Keratinocyte (primary cell): Measurements from ENCODE around the gene ARHGEF38. TPM values are rescaled to one million over a fixed set of nuclear protein-coding genes. Genes with fewer than 3 reads are reported as not detected.

Experiments used
- DNase-seq: peaks from one replicate; pipeline ENCODE4 v3.0.0-alpha.2; 2011; ENCODE audit warnings: low read depth, missing footprints, low spot score
- FAIRE-seq: peaks from 2 replicates; lab custom pipeline; 2011; peaks lifted over from hg19 to GRCh38; lab: Jason Lieb, UNC
- H2AFZ ChIP-seq: 2 replicates; pipeline ENCODE4 v1.6.0; 2012; ENCODE audit warnings: low read length, control low read depth, inconsistent platforms; ENCODE audit not compliant: control insufficient read depth
- H3K27ac ChIP-seq: 2 replicates; pipeline ENCODE4 v1.5.1; 2011; ENCODE audit warnings: low read length; ENCODE audit not compliant: control insufficient read depth, insufficient read depth
- H3K27me3 ChIP-seq: 3 replicates; pipeline ENCODE4 v1.6.0; 2011; ENCODE audit warnings: low read length; ENCODE audit not compliant: control insufficient read depth, insufficient read depth; ENCODE audit errors: extremely low read depth
- H3K36me3 ChIP-seq, 2 experiments: 2 replicates in 1 of 2; 3 replicates in 1 of 2; pipeline ENCODE4 v1.5.1; 2011; ENCODE audit warnings: low read length in 2 of 2, mild to moderate bottlenecking in 1 of 2; ENCODE audit not compliant: control insufficient read depth in 2 of 2, insufficient read depth in 2 of 2; ENCODE audit errors: extremely low read depth in 1 of 2
- H3K4me1 ChIP-seq: 3 replicates; pipeline ENCODE4 v1.5.1; 2011; ENCODE audit warnings: low read length; ENCODE audit not compliant: control insufficient read depth, insufficient read depth; ENCODE audit errors: extremely low read depth
- H3K4me2 ChIP-seq: 3 replicates; pipeline ENCODE4 v1.6.0; 2011; ENCODE audit warnings: low read depth, low read length; ENCODE audit not compliant: control insufficient read depth, insufficient read depth; ENCODE audit errors: extremely low read depth
- H3K4me3 ChIP-seq, 3 experiments: fragments of 200-600 bp in 1 of 3; sonication (generic) in 1 of 3; 2 replicates in 2 of 3; 3 replicates in 1 of 3; pipeline ENCODE4 v1.5.1; 2011 to 2016; ENCODE audit warnings: low read length in 3 of 3, mild to moderate bottlenecking in 3 of 3, control low read depth in 2 of 3, inconsistent platforms in 1 of 3, low read depth in 1 of 3, mixed read lengths in 1 of 3, mixed run types in 1 of 3, moderate library complexity in 1 of 3; ENCODE audit not compliant: control insufficient read depth in 2 of 3, insufficient read depth in 2 of 3; ENCODE audit errors: extremely low read depth in 1 of 3
- H3K79me2 ChIP-seq: 2 replicates; pipeline ENCODE4 v1.6.0; 2012; ENCODE audit warnings: low read length; ENCODE audit not compliant: control insufficient read depth, insufficient read depth
- H3K9ac ChIP-seq: 3 replicates; pipeline ENCODE4 v1.6.0; 2011; ENCODE audit warnings: low read length; ENCODE audit not compliant: control insufficient read depth, insufficient read depth; ENCODE audit errors: extremely low read depth
- H3K9me1 ChIP-seq: 3 replicates; pipeline ENCODE4 v1.6.0; 2011; ENCODE audit warnings: low read length; ENCODE audit not compliant: control insufficient read depth, insufficient read depth; ENCODE audit errors: extremely low read depth
- H3K9me3 ChIP-seq: 2 replicates; pipeline ENCODE4 v1.5.1; 2012; ENCODE audit warnings: low read depth, low read length; ENCODE audit not compliant: control insufficient read depth
- H4K20me1 ChIP-seq: 3 replicates; pipeline ENCODE4 v1.6.0; 2011; ENCODE audit warnings: low read length; ENCODE audit not compliant: control insufficient read depth, insufficient read depth; ENCODE audit errors: extremely low read depth
- EZH2 ChIP-seq: IDR thresholded peaks from one replicate; pipeline ENCODE4 v1.6.1; 2012; ENCODE audit warnings: inconsistent platforms, mild to moderate bottlenecking, low read length, moderate library complexity
- dilution Hi-C: fragments of 300-500 bp; cut with MboI; formaldehyde crosslinking; loops from one replicate; pipeline ENCODE4 v1.7.0; 2020; ENCODE audit warnings: low sequenced_read_pairs; ENCODE audit not compliant: extremely low pct_ligation_motif_present
- polyA plus RNA-seq, 5 experiments: library from polyadenylated mRNA; depleted of rRNA in 3 of 5; stranded (reverse) in 3 of 5; stranded (forward) in 1 of 5; unstranded in 1 of 5; fragments of >200 nt; gene quantifications; 1 replicate in 1 of 5; 2 replicates in 3 of 5; 3 replicates in 1 of 5; pipeline versions ENCODE4 v1.2.1 to v1.2.3, GENCODE V29; 2011 to 2012; ENCODE audit warnings: missing spikeins in 2 of 5, low read depth in 1 of 5, low replicate concordance in 1 of 5
- TF ChIP-seq, protein P1 (sequence below), 3 experiments: IDR thresholded peaks in 1 of 3; conservative IDR thresholded peaks in 1 of 3; optimal IDR thresholded peaks in 1 of 3; 2 replicates in 2 of 3; 3 replicates in 1 of 3; pipeline versions ENCODE3 to v1.5.1; 2011; ENCODE audit warnings: low read length in 3 of 3, mild to moderate bottlenecking in 3 of 3, moderate library complexity in 2 of 3, control low read depth in 1 of 3, inconsistent platforms in 1 of 3; ENCODE audit not compliant: insufficient read depth in 2 of 3; ENCODE audit errors: extremely low read depth in 1 of 3

The ARHGEF38 gene
- polyA plus RNA-seq, 1 donor (not counting 4 experiments of a cell fraction or from before 2014, with no cell fraction given) = 0.09 TPM

DNA sequence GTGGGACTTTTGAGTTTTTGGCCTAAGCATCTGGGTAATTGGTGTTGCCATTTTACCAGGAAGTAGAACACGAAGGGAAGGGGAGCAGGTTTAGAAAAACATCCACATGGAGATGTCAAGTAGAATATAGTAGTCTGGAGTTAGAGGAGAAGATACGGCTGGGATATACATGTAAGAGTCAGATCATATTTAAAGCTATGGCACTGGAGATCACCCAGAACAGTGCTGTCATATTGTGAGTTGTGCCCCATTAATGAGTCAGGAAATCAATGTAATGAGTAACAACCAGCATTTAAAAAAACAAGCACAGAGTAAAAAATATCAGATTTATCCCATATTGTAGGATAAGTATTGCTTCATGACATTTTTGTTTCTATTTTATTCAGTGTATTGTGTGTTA lies 160.3 kb downstream of the ARHGEF38 start:
- Histone ChIP-seq H3K27me3 (no peaks in the 10 kb centered on the region), H3K4me2 (peak overlapping the region; percentile 39), H3K9me3 (no peaks in the 10 kb centered on the region), H3K9me1 (no peaks in the 10 kb centered on the region), H3K4me1 (peaks cover 26% of the 10 kb centered on the region), H3K79me2 (peaks cover 58% of the 10 kb centered on the region), H4K20me1 (no peaks in the 10 kb centered on the region), H3K4me3 (no peak overlapping the region), H3K36me3 (no peaks in the 10 kb centered on the region), H3K9ac (no peak overlapping the region), H2AFZ (no peak overlapping the region), H3K27ac (peak overlapping the region; percentile 55)
- DNase-seq (no peak), FAIRE-seq (no peak)
- dilution Hi-C loops = no loop called here
- no peak for TF ChIP-seq EZH2
- TF ChIP-seq, protein P1, sequence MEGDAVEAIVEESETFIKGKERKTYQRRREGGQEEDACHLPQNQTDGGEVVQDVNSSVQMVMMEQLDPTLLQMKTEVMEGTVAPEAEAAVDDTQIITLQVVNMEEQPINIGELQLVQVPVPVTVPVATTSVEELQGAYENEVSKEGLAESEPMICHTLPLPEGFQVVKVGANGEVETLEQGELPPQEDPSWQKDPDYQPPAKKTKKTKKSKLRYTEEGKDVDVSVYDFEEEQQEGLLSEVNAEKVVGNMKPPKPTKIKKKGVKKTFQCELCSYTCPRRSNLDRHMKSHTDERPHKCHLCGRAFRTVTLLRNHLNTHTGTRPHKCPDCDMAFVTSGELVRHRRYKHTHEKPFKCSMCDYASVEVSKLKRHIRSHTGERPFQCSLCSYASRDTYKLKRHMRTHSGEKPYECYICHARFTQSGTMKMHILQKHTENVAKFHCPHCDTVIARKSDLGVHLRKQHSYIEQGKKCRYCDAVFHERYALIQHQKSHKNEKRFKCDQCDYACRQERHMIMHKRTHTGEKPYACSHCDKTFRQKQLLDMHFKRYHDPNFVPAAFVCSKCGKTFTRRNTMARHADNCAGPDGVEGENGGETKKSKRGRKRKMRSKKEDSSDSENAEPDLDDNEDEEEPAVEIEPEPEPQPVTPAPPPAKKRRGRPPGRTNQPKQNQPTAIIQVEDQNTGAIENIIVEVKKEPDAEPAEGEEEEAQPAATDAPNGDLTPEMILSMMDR (optimal IDR thresholded peaks at IDR 0.05 in 1 of 3, IDR thresholded peaks at IDR 0.05 in 1 of 3, conservative IDR thresholded peaks at IDR 0.05 in 1 of 3; ENCODE audit: extremely low read depth in 1 of 3, insufficient read depth in 2 of 3, low read length in 3 of 3) = no peak

GRCh38 chr4:105714071-105714521 lies 161.7 kb downstream of the ARHGEF38 start:
- TF ChIP-seq EZH2 = no peak
- TF ChIP-seq, protein P1 (optimal IDR thresholded peaks at IDR 0.05 in 1 of 3, IDR thresholded peaks at IDR 0.05 in 1 of 3, conservative IDR thresholded peaks at IDR 0.05 in 1 of 3; ENCODE audit: extremely low read depth in 1 of 3, insufficient read depth in 2 of 3, low read length in 3 of 3) = no peak
- H3K4me2 ChIP-seq = peak overlapping the region; percentile 76
- no peak overlapping the region for H3K27ac ChIP-seq
- peaks cover 25% of the 10 kb centered on the region for H3K4me1 ChIP-seq
- no peak for DNase-seq
- H3K4me3 ChIP-seq = peak overlapping the region in 2 of 3 experiments; percentile 40 to 50
- FAIRE-seq = peak; percentile 60
- no peaks in the 10 kb centered on the region for H3K9me1 ChIP-seq
- no peak overlapping the region for H3K9ac ChIP-seq
- no peak overlapping the region for H2AFZ ChIP-seq
- no peaks in the 10 kb centered on the region for H3K9me3 ChIP-seq
- dilution Hi-C loops = no loop called here
- peaks cover 48% of the 10 kb centered on the region for H3K79me2 ChIP-seq
- H3K36me3 ChIP-seq = peaks cover 0 to 2% of the 10 kb centered on the region in 2 experiments
- no peaks in the 10 kb centered on the region for H3K27me3 ChIP-seq
- H4K20me1 ChIP-seq = no peaks in the 10 kb centered on the region
